MM.1S (cell line): ENCODE measurements around the gene HLA-DRB1.

Experiments used
- DNase-seq: peaks from one replicate; pipeline ENCODE4 v3.0.0-alpha.2; 2015
- H2AFZ ChIP-seq: fragments of 300-600 bp; sonication (generic); 2 replicates; pipeline ENCODE4 v1.6.0; 2016; ENCODE audit warnings: antibody characterized with exemption, low read length
- H3F3A ChIP-seq: fragments of 300-600 bp; sonication (generic); 2 replicates; pipeline ENCODE4 v1.6.1; 2016; ENCODE audit warnings: mild to moderate bottlenecking, antibody characterized with exemption, low read length, moderate library complexity, mixed read lengths; ENCODE audit not compliant: insufficient read depth
- H3K27ac ChIP-seq: fragments of 300-600 bp; sonication (generic); 2 replicates; pipeline ENCODE4 v1.5.1; 2016; ENCODE audit warnings: mild to moderate bottlenecking, low read length
- H3K27me3 ChIP-seq: fragments of 300-600 bp; sonication (generic); replicated peaks from 2 replicates; pipeline ENCODE4 v1.6.0; 2016; ENCODE audit warnings: low read length; ENCODE audit not compliant: insufficient read depth
- H3K36me3 ChIP-seq: fragments of 300-600 bp; sonication (generic); replicated peaks from 2 replicates; pipeline ENCODE4 v1.6.1; 2016; ENCODE audit warnings: mild to moderate bottlenecking, low read length, mixed read lengths; ENCODE audit not compliant: insufficient read depth
- H3K4me1 ChIP-seq: fragments of 300-600 bp; sonication (generic); 2 replicates; pipeline ENCODE4 v1.6.1; 2016; ENCODE audit warnings: low read length, mixed read lengths
- H3K4me2 ChIP-seq: fragments of 300-600 bp; sonication (generic); 2 replicates; pipeline ENCODE4 v1.6.0; 2016; ENCODE audit warnings: low read depth, low read length
- H3K4me3 ChIP-seq: fragments of 300-600 bp; sonication (generic); 2 replicates; pipeline ENCODE4 v1.5.1; 2016; ENCODE audit warnings: low read length, mixed read lengths
- H3K79me2 ChIP-seq: fragments of 300-600 bp; sonication (generic); 2 replicates; pipeline ENCODE4 v1.6.1; 2016; ENCODE audit warnings: mixed run types, low read length, mixed read lengths
- H3K9ac ChIP-seq: fragments of 300-600 bp; sonication (generic); 2 replicates; pipeline ENCODE4 v1.6.1; 2016; ENCODE audit warnings: low read length, mixed read lengths
- H3K9me2 ChIP-seq: fragments of 300-600 bp; sonication (generic); replicated peaks from 2 replicates; pipeline ENCODE4 v1.6.1; 2016; ENCODE audit warnings: mild to moderate bottlenecking, low read length, mixed read lengths; ENCODE audit not compliant: insufficient read depth
- H3K9me3 ChIP-seq: fragments of 300-600 bp; sonication (generic); replicated peaks from 2 replicates; pipeline ENCODE4 v1.6.1; 2016; ENCODE audit warnings: mild to moderate bottlenecking, low read length, mixed read lengths; ENCODE audit not compliant: insufficient read depth
- H4K20me1 ChIP-seq: fragments of 300-600 bp; sonication (generic); 2 replicates; pipeline ENCODE4 v1.6.1; 2016; ENCODE audit warnings: mild to moderate bottlenecking, low read length, moderate library complexity, mixed read lengths; ENCODE audit not compliant: insufficient read depth
- CTCF ChIP-seq: fragments of 300-600 bp; sonication (generic); IDR thresholded peaks from 2 replicates; pipeline ENCODE4 v1.5.1; 2016; ENCODE audit warnings: antibody characterized with exemption, low read length, mixed read lengths
- EZH2 ChIP-seq: fragments of 300-600 bp; sonication (generic); optimal IDR thresholded peaks from 2 replicates; pipeline ENCODE3; 2017; ENCODE audit warnings: low read depth, mild to moderate bottlenecking, antibody characterized with exemption, low read length, mixed read lengths
- EZH2phosphoT487 ChIP-seq: fragments of 300-600 bp; sonication (generic); IDR thresholded peaks from 2 replicates; pipeline ENCODE4 v1.6.1; 2018; ENCODE audit warnings: antibody characterized with exemption, low read length

The HLA-DRB1 gene

GRCh38 chr6:32627249-32627648, 37.6 kb upstream of the HLA-DRB1 start:
- Histone ChIP-seq H3K4me2 (no peak overlapping the region), H3K79me2 (no peaks in the 10 kb centered on the region), H3K9me2 (no peaks in the 10 kb centered on the region), H3K4me1 (peaks cover 13% of the 10 kb centered on the region), H3K9ac (no peak overlapping the region), H3K36me3 (no peaks in the 10 kb centered on the region), H3F3A (peaks cover 16% of the 10 kb centered on the region), H3K9me3 (no peaks in the 10 kb centered on the region), H3K4me3 (no peak overlapping the region), H4K20me1 (no peaks in the 10 kb centered on the region), H2AFZ (no peak overlapping the region), H3K27me3 (no peaks in the 10 kb centered on the region), H3K27ac (no peak overlapping the region)
- TF ChIP-seq EZH2 (no peak), CTCF (no peak), EZH2phosphoT487 (no peak)
- no peak for DNase-seq

GRCh38 chr6:32625137-32625536, 35.5 kb upstream of the HLA-DRB1 start:
- no peak for TF ChIP-seq CTCF
- no peak for TF ChIP-seq EZH2phosphoT487
- no peak for TF ChIP-seq EZH2
- Histone ChIP-seq H3K36me3 (no peaks in the 10 kb centered on the region), H3K4me1 (peaks cover 23% of the 10 kb centered on the region), H3F3A (peaks cover 17% of the 10 kb centered on the region), H3K9me3 (no peaks in the 10 kb centered on the region), H3K9me2 (no peaks in the 10 kb centered on the region), H2AFZ (no peak overlapping the region), H3K27me3 (no peaks in the 10 kb centered on the region), H3K9ac (no peak overlapping the region), H3K79me2 (no peaks in the 10 kb centered on the region), H3K4me2 (no peak overlapping the region), H4K20me1 (no peaks in the 10 kb centered on the region), H3K4me3 (no peak overlapping the region), H3K27ac (no peak overlapping the region)
- no peak for DNase-seq

- Histone ChIP-seq H3K4me2 (no peak overlapping the region), H4K20me1 (no peaks in the 10 kb centered on the region), H3K36me3 (no peaks in the 10 kb centered on the region), H3K79me2 (no peaks in the 10 kb centered on the region), H3K9ac (no peak overlapping the region), H3K27me3 (no peaks in the 10 kb centered on the region), H3K9me2 (no peaks in the 10 kb centered on the region), H2AFZ (no peak overlapping the region), H3K4me3 (no peak overlapping the region), H3K27ac (no peak overlapping the region), H3F3A (peaks cover 17% of the 10 kb centered on the region), H3K9me3 (no peaks in the 10 kb centered on the region), H3K4me1 (peaks cover 23% of the 10 kb centered on the region)
- TF ChIP-seq EZH2phosphoT487, result no peak
- TF ChIP-seq CTCF, result no peak
- no peak for TF ChIP-seq EZH2
- DNase-seq, result no peak
These were observed 34.9 kb upstream of the HLA-DRB1 start for GRCh38 chr6:32624565-32624964.
